AG09319 (cell line): ENCODE measurements around the gene LGI2.

Source experiments
- DNase-seq: peaks from one replicate; pipeline ENCODE4 v3.0.0-alpha.2; 2010; ENCODE audit warnings: low read depth; ENCODE audit errors: extremely low read depth
- TF ChIP-seq, protein P1 (sequence below): IDR thresholded peaks from 2 replicates; pipeline ENCODE4 v1.5.1; 2011; ENCODE audit warnings: low read depth, mild to moderate bottlenecking, inconsistent platforms, low read length, moderate library complexity

LGI2 gene, protein sequence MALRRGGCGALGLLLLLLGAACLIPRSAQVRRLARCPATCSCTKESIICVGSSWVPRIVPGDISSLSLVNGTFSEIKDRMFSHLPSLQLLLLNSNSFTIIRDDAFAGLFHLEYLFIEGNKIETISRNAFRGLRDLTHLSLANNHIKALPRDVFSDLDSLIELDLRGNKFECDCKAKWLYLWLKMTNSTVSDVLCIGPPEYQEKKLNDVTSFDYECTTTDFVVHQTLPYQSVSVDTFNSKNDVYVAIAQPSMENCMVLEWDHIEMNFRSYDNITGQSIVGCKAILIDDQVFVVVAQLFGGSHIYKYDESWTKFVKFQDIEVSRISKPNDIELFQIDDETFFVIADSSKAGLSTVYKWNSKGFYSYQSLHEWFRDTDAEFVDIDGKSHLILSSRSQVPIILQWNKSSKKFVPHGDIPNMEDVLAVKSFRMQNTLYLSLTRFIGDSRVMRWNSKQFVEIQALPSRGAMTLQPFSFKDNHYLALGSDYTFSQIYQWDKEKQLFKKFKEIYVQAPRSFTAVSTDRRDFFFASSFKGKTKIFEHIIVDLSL

GRCh38 chr4:25030277-25031076 lies at the start of gene LGI2:
LGI2 (minus strand) TSS chr4:25030946; CDS start chr4:25030693, 253 bp downstream.
- no peak for DNase-seq
- TF ChIP-seq, protein P1, sequence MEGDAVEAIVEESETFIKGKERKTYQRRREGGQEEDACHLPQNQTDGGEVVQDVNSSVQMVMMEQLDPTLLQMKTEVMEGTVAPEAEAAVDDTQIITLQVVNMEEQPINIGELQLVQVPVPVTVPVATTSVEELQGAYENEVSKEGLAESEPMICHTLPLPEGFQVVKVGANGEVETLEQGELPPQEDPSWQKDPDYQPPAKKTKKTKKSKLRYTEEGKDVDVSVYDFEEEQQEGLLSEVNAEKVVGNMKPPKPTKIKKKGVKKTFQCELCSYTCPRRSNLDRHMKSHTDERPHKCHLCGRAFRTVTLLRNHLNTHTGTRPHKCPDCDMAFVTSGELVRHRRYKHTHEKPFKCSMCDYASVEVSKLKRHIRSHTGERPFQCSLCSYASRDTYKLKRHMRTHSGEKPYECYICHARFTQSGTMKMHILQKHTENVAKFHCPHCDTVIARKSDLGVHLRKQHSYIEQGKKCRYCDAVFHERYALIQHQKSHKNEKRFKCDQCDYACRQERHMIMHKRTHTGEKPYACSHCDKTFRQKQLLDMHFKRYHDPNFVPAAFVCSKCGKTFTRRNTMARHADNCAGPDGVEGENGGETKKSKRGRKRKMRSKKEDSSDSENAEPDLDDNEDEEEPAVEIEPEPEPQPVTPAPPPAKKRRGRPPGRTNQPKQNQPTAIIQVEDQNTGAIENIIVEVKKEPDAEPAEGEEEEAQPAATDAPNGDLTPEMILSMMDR: no peak

GRCh38 chr4:25078523-25078922 lies 47.8 kb upstream of the LGI2 start:
- no peak for DNase-seq
- TF ChIP-seq, protein P1: no peak

GRCh38 chr4:25076625-25077398 lies 46.1 kb upstream of the LGI2 start:
- no peak for DNase-seq
- TF ChIP-seq, protein P1: no peak

GRCh38 chr4:25075851-25076250 lies 45.1 kb upstream of the LGI2 start:
- no peak for DNase-seq
- TF ChIP-seq, protein P1: no peak

DNA sequence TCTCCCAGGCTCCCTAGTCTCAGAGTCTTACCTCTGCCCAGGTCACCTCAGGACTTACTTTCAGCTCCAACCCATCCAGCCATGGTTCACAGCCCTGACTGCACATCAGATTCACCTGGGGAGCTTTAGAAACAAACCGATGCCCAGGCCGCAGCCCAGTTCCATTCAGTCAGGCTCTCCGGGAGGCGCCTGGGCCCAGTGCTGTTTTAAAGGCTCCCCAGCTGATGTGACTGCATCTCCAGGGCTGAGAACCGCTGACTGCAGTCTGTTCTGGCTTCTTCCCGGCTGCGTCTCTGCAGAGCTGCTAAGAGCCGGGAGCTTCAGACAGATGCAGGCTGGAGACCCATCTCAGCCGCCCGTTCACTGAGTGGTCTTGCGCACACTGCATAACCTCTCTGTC lies 44.4 kb upstream of the LGI2 start:
- DNase-seq: no peak
- TF ChIP-seq, protein P1: no peak

DNA sequence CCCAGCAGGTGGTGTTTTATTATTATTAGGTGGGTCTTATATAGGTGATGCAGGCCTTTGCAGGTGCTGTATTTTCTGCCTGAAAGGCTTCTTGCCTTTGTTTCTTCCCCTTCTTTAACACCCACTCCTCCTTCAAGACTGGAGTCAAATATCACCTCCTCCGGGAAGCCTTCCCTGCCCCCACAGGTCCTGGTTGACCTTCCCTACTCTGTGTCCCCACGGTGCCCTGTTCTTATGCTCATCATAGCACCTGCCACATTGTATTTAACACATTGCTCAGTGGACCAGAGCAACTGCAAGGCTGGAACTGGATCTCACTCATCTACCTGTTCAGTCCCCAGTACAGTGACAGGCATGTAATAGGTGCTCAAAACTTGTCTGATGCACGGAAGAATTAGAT lies 39.8 kb upstream of the LGI2 start:
- TF ChIP-seq, protein P1: no peak
- no peak for DNase-seq
